ENCODE results near the gene SCART1.
A peak's percentile ranks its signal among the peaks of the same experiment; 100 is the strongest.

The SCART1 gene

GRCh38 chr10:133453516-133454203 lies at the start of gene SCART1:
SCART1 (plus strand) TSS chr10:133453945; CDS start chr10:133453998, 53 bp downstream.
- Histone ChIP-seq H3K27ac (ENCODE audit: low read depth, low read length) (no peak within 1 kb of the TSS), H3F3A (ENCODE audit: insufficient read depth) (no peaks in the 10 kb centered on the region), H3K9me2 (replicated peaks; ENCODE audit: insufficient read depth, low read length) (no peaks in the 10 kb centered on the region), H2AFZ (ENCODE audit: low read depth, low read length, severe bottlenecking) (no peak within 1 kb of the TSS), H3K9ac (ENCODE audit: low read length) (no peak within 1 kb of the TSS), H3K36me3 (ENCODE audit: low read length) (no peaks in the 10 kb centered on the region), H3K27me3 (ENCODE audit: low read length) (no peaks in the 10 kb centered on the region), H3K4me3 (ENCODE audit: insufficient read depth, low read length, poor library complexity, severe bottlenecking) (no peak within 1 kb of the TSS), H4K20me1 (ENCODE audit: low read depth, low read length) (no peaks in the 10 kb centered on the region), H3K79me2 (ENCODE audit: insufficient read depth, low read length) (no peaks in the 10 kb centered on the region), H3K9me3 (ENCODE audit: insufficient read depth, low read length) (no peaks in the 10 kb centered on the region), H3K4me2 (ENCODE audit: low read depth, low read length, poor library complexity, severe bottlenecking) (no peak within 1 kb of the TSS)
- TF ChIP-seq EZH2phosphoT487 (conservative IDR thresholded peaks at IDR 0.05; ENCODE audit: low read length) (no peak), CTCF (IDR thresholded peaks at IDR 0.05; ENCODE audit: insufficient read depth, low read length, poor library complexity, severe bottlenecking) (no peak)

GRCh38 chr10:133405272-133405671 lies 48.5 kb upstream of the SCART1 start:
- no peak overlapping the region for H3K27ac ChIP-seq (ENCODE audit: low read depth, low read length)
- H3K9me3 ChIP-seq (ENCODE audit: insufficient read depth, low read length), result no peaks in the 10 kb centered on the region
- no peak overlapping the region for H3K9ac ChIP-seq (ENCODE audit: low read length)
- H2AFZ ChIP-seq (ENCODE audit: low read depth, low read length, severe bottlenecking), result no peak overlapping the region
- peaks cover 19% of the 10 kb centered on the region for H3K36me3 ChIP-seq (ENCODE audit: low read length)
- H3K4me2 ChIP-seq (ENCODE audit: low read depth, low read length, poor library complexity, severe bottlenecking), result peak overlapping the region; percentile 11
- no peak overlapping the region for H3K4me3 ChIP-seq (ENCODE audit: insufficient read depth, low read length, poor library complexity, severe bottlenecking)
- no peaks in the 10 kb centered on the region for H3F3A ChIP-seq (ENCODE audit: insufficient read depth)
- H3K27me3 ChIP-seq (ENCODE audit: low read length), result no peaks in the 10 kb centered on the region
- H3K79me2 ChIP-seq (ENCODE audit: insufficient read depth, low read length), result peaks cover 40% of the 10 kb centered on the region; the same call in 1 of the 2 replicates
- H3K9me2 ChIP-seq (replicated peaks; ENCODE audit: insufficient read depth, low read length), result no peaks in the 10 kb centered on the region
- no peaks in the 10 kb centered on the region for H4K20me1 ChIP-seq (ENCODE audit: low read depth, low read length)
- TF ChIP-seq CTCF (IDR thresholded peaks at IDR 0.05; ENCODE audit: insufficient read depth, low read length, poor library complexity, severe bottlenecking) (no peak), EZH2phosphoT487 (conservative IDR thresholded peaks at IDR 0.05; ENCODE audit: low read length) (no peak)

GRCh38 chr10:133405844-133406527 lies 47.8 kb upstream of the SCART1 start:
- no peak overlapping the region for H3K27ac ChIP-seq (ENCODE audit: low read depth, low read length)
- TF ChIP-seq CTCF (IDR thresholded peaks at IDR 0.05; ENCODE audit: insufficient read depth, low read length, poor library complexity, severe bottlenecking), result no peak
- TF ChIP-seq EZH2phosphoT487 (conservative IDR thresholded peaks at IDR 0.05; ENCODE audit: low read length), result no peak
- no peaks in the 10 kb centered on the region for H3F3A ChIP-seq (ENCODE audit: insufficient read depth)
- no peak overlapping the region for H2AFZ ChIP-seq (ENCODE audit: low read depth, low read length, severe bottlenecking)
- peaks cover 26% of the 10 kb centered on the region for H3K36me3 ChIP-seq (ENCODE audit: low read length)
- H3K4me2 ChIP-seq (ENCODE audit: low read depth, low read length, poor library complexity, severe bottlenecking), result peak overlapping the region; percentile 11
- no peak overlapping the region for H3K4me3 ChIP-seq (ENCODE audit: insufficient read depth, low read length, poor library complexity, severe bottlenecking)
- H3K9ac ChIP-seq (ENCODE audit: low read length), result no peak overlapping the region
- 0 out of 2 replicates have a peak, but pooled peaks cover 1% of the 10 kb centered on the region for H3K9me3 ChIP-seq (ENCODE audit: insufficient read depth, low read length)
- no peaks in the 10 kb centered on the region for H3K9me2 ChIP-seq (replicated peaks; ENCODE audit: insufficient read depth, low read length)
- no peaks in the 10 kb centered on the region for H3K27me3 ChIP-seq (ENCODE audit: low read length)
- peaks cover 46% of the 10 kb centered on the region; the same call in 1 of the 2 replicates for H3K79me2 ChIP-seq (ENCODE audit: insufficient read depth, low read length)
- no peaks in the 10 kb centered on the region for H4K20me1 ChIP-seq (ENCODE audit: low read depth, low read length)

Measured in SU-DHL-6 (cell line).